Ascending aorta (tissue), 2 donors: ENCODE data around the gene MAP7D3. TPM values are rescaled to one million over a fixed set of nuclear protein-coding genes. Genes with fewer than 3 reads are reported as not detected.
A peak's percentile ranks its signal among the peaks of the same experiment; 100 is the strongest.

ENCODE experiments used
- DNase-seq, 2 donors: peaks; one replicate each; pipeline ENCODE4 v3.0.0-alpha.2; 2019; ENCODE audit warnings: low spot score in 2 of 2
- H3K27ac ChIP-seq, 2 donors: fragments of 200-600 bp; sonication (generic); one replicate each; pipeline ENCODE4 v1.5.1; 2016 to 2017; ENCODE audit warnings: mild to moderate bottlenecking in 1 of 2
- H3K27me3 ChIP-seq: fragments of 200-600 bp; sonication (generic); one replicate; pipeline ENCODE4 v1.5.1; 2017
- H3K36me3 ChIP-seq, 2 donors: fragments of 200-600 bp; sonication (generic); one replicate each; pipeline ENCODE4 v1.5.1; 2016
- H3K4me1 ChIP-seq, 2 donors: fragments of 200-600 bp; sonication (generic); one replicate each; pipeline ENCODE4 v1.5.1; 2016 to 2017; ENCODE audit warnings: mild to moderate bottlenecking in 1 of 2
- H3K4me3 ChIP-seq, 2 donors: fragments of 200-600 bp; sonication (generic); one replicate each; pipeline ENCODE4 v1.5.1; 2016 to 2017; ENCODE audit warnings: mild to moderate bottlenecking in 1 of 2
- H3K9me3 ChIP-seq, 2 donors: fragments of 200-600 bp; sonication (generic); one replicate each; pipeline ENCODE4 v1.5.1; 2016
- CTCF ChIP-seq, 3 experiments: fragments of 200-600 bp in 2 of 3; fragments of 450-650 bp in 1 of 3; sonication (generic) in 2 of 3; IDR thresholded peaks; one replicate each; pipeline ENCODE4 v1.5.1; 2016 to 2019; ENCODE audit warnings: antibody characterized with exemption in 3 of 3, mild to moderate bottlenecking in 1 of 3, moderate library complexity in 1 of 3
- intact Hi-C: fragments of 100-400 bp; cut with DNase I; formaldehyde crosslinking; loops from one replicate; pipeline ENCODE4 v1.15.1; 2023
- total RNA-seq: library from RNA; depleted of rRNA; stranded (reverse); fragments of >200 nt; gene quantifications from one replicate; pipeline ENCODE4 v1.1.0, GENCODE V29; 2016

MAP7D3 gene
- total RNA-seq, 1 donor from 2014 or later = 7.9 TPM

- Histone ChIP-seq H3K27me3 (no peaks in the 10 kb centered on the region), H3K36me3 (peaks cover 16 to 17% of the 10 kb centered on the region in 2 donors), H3K4me1 (peaks cover 11 to 26% of the 10 kb centered on the region in 2 donors), H3K9me3 (no peaks in the 10 kb centered on the region), H3K27ac (peak overlapping the region; percentile 68 to 85), H3K4me3 (peak overlapping the region in 1 of 2 donors; percentile 57)
- no peak for DNase-seq
- intact Hi-C loops = no loop called here
- TF ChIP-seq CTCF (IDR thresholded peaks at IDR 0.05) = no peak
Measured at GRCh38 chrX:136202889-136203288, 48.3 kb downstream of the MAP7D3 start.

GRCh38 chrX:136201601-136202000 lies 49.6 kb downstream of the MAP7D3 start:
- peak overlapping the region; percentile 68 to 85 for H3K27ac ChIP-seq
- no peaks in the 10 kb centered on the region for H3K27me3 ChIP-seq
- peaks cover 4% of the 10 kb centered on the region in 2 donors for H3K36me3 ChIP-seq
- no peaks in the 10 kb centered on the region for H3K9me3 ChIP-seq
- H3K4me1 ChIP-seq = peaks cover 8 to 19% of the 10 kb centered on the region in 2 donors
- peak overlapping the region; percentile 11 to 57 for H3K4me3 ChIP-seq
- intact Hi-C loops = no loop called here
- no peak for TF ChIP-seq CTCF (IDR thresholded peaks at IDR 0.05)
- no peak for DNase-seq

- intact Hi-C loops = no loop called here
- TF ChIP-seq CTCF (IDR thresholded peaks at IDR 0.05) = peak in 2 of 3 experiments; percentile 11 to 32
Measured at GRCh38 chrX:136200466-136200865, 50.7 kb downstream of the MAP7D3 start.

GRCh38 chrX:136199365-136199764 lies 51.8 kb downstream of the MAP7D3 start:
- peaks cover 2 to 11% of the 10 kb centered on the region in 2 donors for H3K4me1 ChIP-seq
- peak overlapping the region; percentile 7 to 57 for H3K4me3 ChIP-seq

More at GRCh38 chrX:136200466-136200865, 50.7 kb downstream of the MAP7D3 start:
- Histone ChIP-seq H3K9me3 (no peaks in the 10 kb centered on the region), H3K4me1 (peaks cover 2 to 15% of the 10 kb centered on the region in 2 donors), H3K36me3 (no peaks in the 10 kb centered on the region), H3K27me3 (no peaks in the 10 kb centered on the region), H3K27ac (peak overlapping the region; percentile 59 to 85), H3K4me3 (peak overlapping the region; percentile 11 to 57)
- DNase-seq = no peak

GRCh38 chrX:136198678-136199243 lies 52.4 kb downstream of the MAP7D3 start:
- Histone ChIP-seq H3K27ac (peak overlapping the region; percentile 59 to 85), H3K4me1 (peaks cover 2 to 9% of the 10 kb centered on the region in 2 donors), H3K36me3 (no peaks in the 10 kb centered on the region), H3K27me3 (no peaks in the 10 kb centered on the region), H3K4me3 (peak overlapping the region; percentile 7 to 57), H3K9me3 (no peaks in the 10 kb centered on the region)
- intact Hi-C loops = no loop called here
- DNase-seq = no peak
- TF ChIP-seq CTCF (IDR thresholded peaks at IDR 0.05) = no peak

More at GRCh38 chrX:136199365-136199764, 51.8 kb downstream of the MAP7D3 start:
- Histone ChIP-seq H3K27me3 (no peaks in the 10 kb centered on the region), H3K36me3 (no peaks in the 10 kb centered on the region), H3K9me3 (no peaks in the 10 kb centered on the region), H3K27ac (peak overlapping the region; percentile 59 to 85)
- no peak for TF ChIP-seq CTCF (IDR thresholded peaks at IDR 0.05)
- no peak for DNase-seq
- intact Hi-C loops = no loop called here
